ENCODE measurements around the gene CPO.

CPO gene

GRCh38 chr2:206935991-206936842 lies 3.1 kb upstream of the CPO start:
- no peak overlapping the region for H4K91ac ChIP-seq (ENCODE audit: low read length)
- H3K18ac ChIP-seq (ENCODE audit: low read depth in 1 of 2, low read length in 2 of 2), result no peak overlapping the region
- no peak overlapping the region for H3K9ac ChIP-seq (ENCODE audit: low read length)
- H3K79me1 ChIP-seq (replicated peaks; ENCODE audit: low read length, poor library complexity, severe bottlenecking), result no peaks in the 10 kb centered on the region
- H3K9me3 ChIP-seq (ENCODE audit: control insufficient read depth, low read length), result no peaks in the 10 kb centered on the region
- H3K4me1 ChIP-seq (ENCODE audit: control insufficient read depth, insufficient read depth, low read depth, low read length), result no peaks in the 10 kb centered on the region
- no peak overlapping the region for H2BK12ac ChIP-seq (ENCODE audit: low read length in 2 of 2)
- no peak overlapping the region for H2BK15ac ChIP-seq (ENCODE audit: low read depth, poor library complexity, severe bottlenecking)
- no peak overlapping the region for H3K4me3 ChIP-seq (ENCODE audit: insufficient read depth in 1 of 2, low read depth in 1 of 2, low read length in 2 of 2)
- no peak for DNase-seq
- WGBS, result no CpG with 5 or more reads among the region's 2 CpGs
- no peak overlapping the region for H3K14ac ChIP-seq (ENCODE audit: low read length in 2 of 2)
- H4K8ac ChIP-seq (ENCODE audit: low read length), result no peak overlapping the region
- H3K27ac ChIP-seq (ENCODE audit: low read length, poor library complexity, severe bottlenecking), result no peak overlapping the region
- H2AFZ ChIP-seq (ENCODE audit: low read depth, low read length), result no peak overlapping the region
- no peaks in the 10 kb centered on the region for H3K36me3 ChIP-seq (ENCODE audit: control insufficient read depth in 1 of 2, insufficient read depth in 2 of 2, low read depth in 1 of 2, low read length in 2 of 2)
- no peak overlapping the region for H2AK5ac ChIP-seq (ENCODE audit: low read length, severe bottlenecking)
- no peak overlapping the region for H2BK5ac ChIP-seq (ENCODE audit: low read depth, low read length, poor library complexity, severe bottlenecking)
- no peak overlapping the region for H3K23ac ChIP-seq (ENCODE audit: low read length in 2 of 2)
- no peak overlapping the region for H3K4ac ChIP-seq (ENCODE audit: low read depth in 1 of 2, low read length in 2 of 2)
- H3K4me2 ChIP-seq (ENCODE audit: low read length, poor library complexity, severe bottlenecking), result no peak overlapping the region
- H3K27me3 ChIP-seq (ENCODE audit: control insufficient read depth in 1 of 2, insufficient read depth in 1 of 2, low read length in 2 of 2), result no peaks in the 10 kb centered on the region
- no peak overlapping the region for H2BK120ac ChIP-seq (ENCODE audit: low read depth, low read length)

DNA sequence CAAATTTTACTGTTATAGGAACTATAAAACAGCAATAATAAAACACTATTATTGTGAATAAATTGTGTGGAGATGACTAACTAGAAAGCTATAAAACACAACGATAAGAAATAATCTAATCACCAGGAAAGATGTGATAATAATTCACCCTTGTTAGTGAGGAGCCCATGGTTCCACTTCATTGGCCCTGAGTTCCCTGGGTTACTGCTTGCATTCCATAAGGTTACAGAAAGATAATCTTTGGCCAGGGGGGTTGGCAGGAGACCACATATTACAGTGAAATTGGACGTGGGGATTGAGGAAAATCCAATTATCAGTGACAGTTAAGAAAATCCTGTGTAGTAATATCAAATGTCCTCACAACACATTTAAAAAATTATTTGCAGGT lies 2.5 kb upstream of the CPO start:
- Histone ChIP-seq H3K4ac (ENCODE audit: low read depth in 1 of 2, low read length in 2 of 2) (no peak overlapping the region), H3K36me3 (ENCODE audit: control insufficient read depth in 1 of 2, insufficient read depth in 2 of 2, low read depth in 1 of 2, low read length in 2 of 2) (no peaks in the 10 kb centered on the region), H2AK5ac (ENCODE audit: low read length, severe bottlenecking) (no peak overlapping the region), H4K8ac (ENCODE audit: low read length) (no peak overlapping the region), H2BK120ac (ENCODE audit: low read depth, low read length) (no peak overlapping the region), H3K4me2 (ENCODE audit: low read length, poor library complexity, severe bottlenecking) (no peak overlapping the region), H2AFZ (ENCODE audit: low read depth, low read length) (no peak overlapping the region), H3K9me3 (ENCODE audit: control insufficient read depth, low read length) (no peaks in the 10 kb centered on the region), H3K27me3 (ENCODE audit: control insufficient read depth in 1 of 2, insufficient read depth in 1 of 2, low read length in 2 of 2) (no peaks in the 10 kb centered on the region), H2BK15ac (ENCODE audit: low read depth, poor library complexity, severe bottlenecking) (no peak overlapping the region), H3K79me1 (replicated peaks; ENCODE audit: low read length, poor library complexity, severe bottlenecking) (no peaks in the 10 kb centered on the region), H2BK12ac (ENCODE audit: low read length in 2 of 2) (no peak overlapping the region), H2BK5ac (ENCODE audit: low read depth, low read length, poor library complexity, severe bottlenecking) (no peak overlapping the region), H3K9ac (ENCODE audit: low read length) (no peak overlapping the region), H3K27ac (ENCODE audit: low read length, poor library complexity, severe bottlenecking) (no peak overlapping the region), H4K91ac (ENCODE audit: low read length) (no peak overlapping the region), H3K23ac (ENCODE audit: low read length in 2 of 2) (no peak overlapping the region), H3K18ac (ENCODE audit: low read depth in 1 of 2, low read length in 2 of 2) (no peak overlapping the region), H3K14ac (ENCODE audit: low read length in 2 of 2) (no peak overlapping the region), H3K4me3 (ENCODE audit: insufficient read depth in 1 of 2, low read depth in 1 of 2, low read length in 2 of 2) (no peak overlapping the region), H3K4me1 (ENCODE audit: control insufficient read depth, insufficient read depth, low read depth, low read length) (no peaks in the 10 kb centered on the region)
- DNase-seq, result no peak
- 100% methylated on average over 1 of the region's 2 CpGs for WGBS

GRCh38 chr2:206937555-206937954 lies 1.8 kb upstream of the CPO start:
- no peaks in the 10 kb centered on the region for H3K4me1 ChIP-seq (ENCODE audit: control insufficient read depth, insufficient read depth, low read depth, low read length)
- no peak overlapping the region for H2AFZ ChIP-seq (ENCODE audit: low read depth, low read length)
- no peak overlapping the region for H3K23ac ChIP-seq (ENCODE audit: low read length in 2 of 2)
- no peak overlapping the region for H2BK120ac ChIP-seq (ENCODE audit: low read depth, low read length)
- no peak overlapping the region for H2BK15ac ChIP-seq (ENCODE audit: low read depth, poor library complexity, severe bottlenecking)
- no peaks in the 10 kb centered on the region for H3K36me3 ChIP-seq (ENCODE audit: control insufficient read depth in 1 of 2, insufficient read depth in 2 of 2, low read depth in 1 of 2, low read length in 2 of 2)
- no peaks in the 10 kb centered on the region for H3K9me3 ChIP-seq (ENCODE audit: control insufficient read depth, low read length)
- H3K14ac ChIP-seq (ENCODE audit: low read length in 2 of 2), result no peak overlapping the region
- H3K18ac ChIP-seq (ENCODE audit: low read depth in 1 of 2, low read length in 2 of 2), result no peak overlapping the region
- DNase-seq, result no peak
- H4K8ac ChIP-seq (ENCODE audit: low read length), result no peak overlapping the region
- H3K79me1 ChIP-seq (replicated peaks; ENCODE audit: low read length, poor library complexity, severe bottlenecking), result no peaks in the 10 kb centered on the region
- H4K91ac ChIP-seq (ENCODE audit: low read length), result no peak overlapping the region
- no peak overlapping the region for H3K4me3 ChIP-seq (ENCODE audit: insufficient read depth in 1 of 2, low read depth in 1 of 2, low read length in 2 of 2)
- 75% methylated on average over 6 of the region's 6 CpGs for WGBS
- no peak overlapping the region for H2BK5ac ChIP-seq (ENCODE audit: low read depth, low read length, poor library complexity, severe bottlenecking)
- no peaks in the 10 kb centered on the region for H3K27me3 ChIP-seq (ENCODE audit: control insufficient read depth in 1 of 2, insufficient read depth in 1 of 2, low read length in 2 of 2)
- no peak overlapping the region for H3K27ac ChIP-seq (ENCODE audit: low read length, poor library complexity, severe bottlenecking)
- H2AK5ac ChIP-seq (ENCODE audit: low read length, severe bottlenecking), result no peak overlapping the region
- no peak overlapping the region for H2BK12ac ChIP-seq (ENCODE audit: low read length in 2 of 2)
- H3K4ac ChIP-seq (ENCODE audit: low read depth in 1 of 2, low read length in 2 of 2), result no peak overlapping the region
- H3K4me2 ChIP-seq (ENCODE audit: low read length, poor library complexity, severe bottlenecking), result no peak overlapping the region
- no peak overlapping the region for H3K9ac ChIP-seq (ENCODE audit: low read length)

GRCh38 chr2:206940546-206940945 lies 1.2 kb downstream of the CPO start:
- H3K27me3 ChIP-seq (ENCODE audit: control insufficient read depth in 1 of 2, insufficient read depth in 1 of 2, low read length in 2 of 2), result no peaks in the 10 kb centered on the region
- H3K23ac ChIP-seq (ENCODE audit: low read length in 2 of 2), result no peak overlapping the region
- H4K8ac ChIP-seq (ENCODE audit: low read length), result no peak overlapping the region
- H3K14ac ChIP-seq (ENCODE audit: low read length in 2 of 2), result no peak overlapping the region
- no peak overlapping the region for H3K4me2 ChIP-seq (ENCODE audit: low read length, poor library complexity, severe bottlenecking)
- H3K79me1 ChIP-seq (replicated peaks; ENCODE audit: low read length, poor library complexity, severe bottlenecking), result no peaks in the 10 kb centered on the region
- H3K4me1 ChIP-seq (ENCODE audit: control insufficient read depth, insufficient read depth, low read depth, low read length), result no peaks in the 10 kb centered on the region
- H2BK15ac ChIP-seq (ENCODE audit: low read depth, poor library complexity, severe bottlenecking), result no peak overlapping the region
- H3K4ac ChIP-seq (ENCODE audit: low read depth in 1 of 2, low read length in 2 of 2), result no peak overlapping the region
- H3K18ac ChIP-seq (ENCODE audit: low read depth in 1 of 2, low read length in 2 of 2), result no peak overlapping the region
- no peak overlapping the region for H4K91ac ChIP-seq (ENCODE audit: low read length)
- no peaks in the 10 kb centered on the region for H3K9me3 ChIP-seq (ENCODE audit: control insufficient read depth, low read length)
- no peak for DNase-seq
- H2BK5ac ChIP-seq (ENCODE audit: low read depth, low read length, poor library complexity, severe bottlenecking), result no peak overlapping the region
- H2AFZ ChIP-seq (ENCODE audit: low read depth, low read length), result no peak overlapping the region
- no peak overlapping the region for H3K9ac ChIP-seq (ENCODE audit: low read length)
- no peak overlapping the region for H2BK12ac ChIP-seq (ENCODE audit: low read length in 2 of 2)
- no peak overlapping the region for H3K27ac ChIP-seq (ENCODE audit: low read length, poor library complexity, severe bottlenecking)
- no peak overlapping the region for H2AK5ac ChIP-seq (ENCODE audit: low read length, severe bottlenecking)
- no peak overlapping the region for H2BK120ac ChIP-seq (ENCODE audit: low read depth, low read length)
- H3K4me3 ChIP-seq (ENCODE audit: insufficient read depth in 1 of 2, low read depth in 1 of 2, low read length in 2 of 2), result no peak overlapping the region
- H3K36me3 ChIP-seq (ENCODE audit: control insufficient read depth in 1 of 2, insufficient read depth in 2 of 2, low read depth in 1 of 2, low read length in 2 of 2), result no peaks in the 10 kb centered on the region

Data from mesenchymal stem cell (in vitro differentiated cells and primary cell).